H9 (cell line): Measurements from ENCODE around the gene CCDC13. TPM values are rescaled to one million over a fixed set of nuclear protein-coding genes. Genes with fewer than 3 reads are reported as not detected.

Source experiments
- DNase-seq: peaks from one replicate; pipeline ENCODE4 v3.0.0-alpha.2; 2017
- H2AFZ ChIP-seq: one replicate; pipeline ENCODE4 v1.6.1; 2013; ENCODE audit warnings: mild to moderate bottlenecking, low read length, control low read depth, moderate library complexity
- H2AK5ac ChIP-seq: 2 replicates; pipeline ENCODE4 v1.6.1; 2013; ENCODE audit warnings: low read length, control low read depth, mixed read lengths; ENCODE audit not compliant: insufficient read length
- H2BK120ac ChIP-seq: one replicate; pipeline ENCODE4 v1.6.1; 2013; ENCODE audit warnings: low read depth, mild to moderate bottlenecking, low read length, control low read depth, inconsistent platforms; ENCODE audit not compliant: poor library complexity, severe bottlenecking
- H2BK12ac ChIP-seq: 2 replicates; pipeline ENCODE4 v1.6.1; 2013; ENCODE audit warnings: low read length, control low read depth, mixed read lengths, low read depth; ENCODE audit not compliant: insufficient read length
- H2BK15ac ChIP-seq: 2 replicates; pipeline ENCODE4 v1.6.1; 2013; ENCODE audit warnings: low read depth, low read length, control low read depth
- H2BK20ac ChIP-seq: one replicate; pipeline ENCODE4 v1.6.1; 2013; ENCODE audit warnings: low read depth, mild to moderate bottlenecking, low read length, control low read depth, inconsistent platforms; ENCODE audit not compliant: poor library complexity, severe bottlenecking
- H2BK5ac ChIP-seq: 2 replicates; pipeline ENCODE4 v1.6.1; 2013; ENCODE audit warnings: low read length, control low read depth, mixed read lengths; ENCODE audit not compliant: insufficient read length
- H3K14ac ChIP-seq: 2 replicates; pipeline ENCODE4 v1.6.1; 2013; ENCODE audit warnings: low read length, control low read depth; ENCODE audit not compliant: insufficient read depth
- H3K18ac ChIP-seq: 2 replicates; pipeline ENCODE4 v1.6.1; 2013; ENCODE audit warnings: low read depth, mild to moderate bottlenecking, mixed read lengths, low read length, control low read depth; ENCODE audit not compliant: insufficient read length
- H3K23ac ChIP-seq: 2 replicates; pipeline ENCODE4 v1.6.1; 2013; ENCODE audit warnings: low read length, control low read depth, mixed read lengths, low read depth; ENCODE audit not compliant: insufficient read length
- H3K23me2 ChIP-seq: 2 replicates; pipeline ENCODE4 v1.6.1; 2013; ENCODE audit warnings: low read depth, mild to moderate bottlenecking, mixed read lengths, low read length, control low read depth; ENCODE audit not compliant: insufficient read length, poor library complexity, severe bottlenecking
- H3K27ac ChIP-seq: 2 replicates; pipeline ENCODE4 v1.5.1; 2013; ENCODE audit warnings: low read length, control low read depth, mixed read lengths, low read depth; ENCODE audit not compliant: insufficient read length
- H3K27me3 ChIP-seq: 2 replicates; pipeline ENCODE4 v1.6.1; 2013; ENCODE audit warnings: low read length, control low read depth, inconsistent platforms; ENCODE audit not compliant: insufficient read depth
- H3K4ac ChIP-seq: 2 replicates; pipeline ENCODE4 v1.6.1; 2013; ENCODE audit warnings: low read depth, mild to moderate bottlenecking, control low read depth, inconsistent platforms, low read length, moderate library complexity
- H3K4me1 ChIP-seq: 2 replicates; pipeline ENCODE4 v1.6.1; 2013; ENCODE audit warnings: low read length, control low read depth, inconsistent platforms; ENCODE audit not compliant: insufficient read depth
- H3K4me2 ChIP-seq: 2 replicates; pipeline ENCODE4 v1.6.1; 2013; ENCODE audit warnings: low read length, control low read depth, mixed read lengths; ENCODE audit not compliant: insufficient read length, insufficient read depth
- H3K56ac ChIP-seq: 2 replicates; pipeline ENCODE4 v1.6.1; 2013; ENCODE audit warnings: low read depth, mild to moderate bottlenecking, mixed read lengths, low read length, control low read depth; ENCODE audit not compliant: insufficient read length
- H3K79me1 ChIP-seq: 2 replicates; pipeline ENCODE4 v1.6.1; 2013; ENCODE audit warnings: low read depth, mild to moderate bottlenecking, moderate library complexity, low read length, control low read depth, inconsistent platforms; ENCODE audit not compliant: insufficient read depth, poor library complexity, severe bottlenecking
- H3K79me2 ChIP-seq: 2 replicates; pipeline ENCODE4 v1.6.1; 2013; ENCODE audit warnings: low read length, control low read depth, inconsistent platforms; ENCODE audit not compliant: insufficient read depth
- H3K9ac ChIP-seq: 2 replicates; pipeline ENCODE4 v1.6.1; 2013; ENCODE audit warnings: low read length, control low read depth, mixed read lengths; ENCODE audit not compliant: insufficient read length; ENCODE audit errors: extremely low read depth
- H3K9me3 ChIP-seq: one replicate; pipeline ENCODE4 v1.6.1; 2013; ENCODE audit warnings: low read depth, low read length, inconsistent platforms; ENCODE audit not compliant: control insufficient read depth
- H3T11ph ChIP-seq: one replicate; pipeline ENCODE4 v1.6.1; 2013; ENCODE audit warnings: mild to moderate bottlenecking, low read length, control low read depth, inconsistent platforms
- H4K20me1 ChIP-seq: one replicate; pipeline ENCODE4 v1.6.1; 2013; ENCODE audit not compliant: control insufficient read depth, insufficient read length, insufficient read depth
- H4K5ac ChIP-seq: 2 replicates; pipeline ENCODE4 v1.6.1; 2013; ENCODE audit warnings: low read depth, mild to moderate bottlenecking, mixed read lengths, low read length, control low read depth; ENCODE audit not compliant: insufficient read length
- H4K8ac ChIP-seq: replicated peaks from 2 replicates; pipeline ENCODE4 v1.6.1; 2013; ENCODE audit warnings: low read length, control low read depth, mixed read lengths, low read depth; ENCODE audit not compliant: insufficient read length
- H4K91ac ChIP-seq: 2 replicates; pipeline ENCODE4 v1.6.1; 2013; ENCODE audit warnings: low read depth, mild to moderate bottlenecking, moderate library complexity, mixed read lengths, low read length, control low read depth; ENCODE audit not compliant: insufficient read length
- H3K27ac Mint-ChIP-seq, 3 experiments: 2 replicates in 2 of 3; 3 replicates in 1 of 3; pipeline ENCODE4 v1.8.0; 2020 to 2021; ENCODE audit warnings: mixed read lengths in 3 of 3, mild to moderate bottlenecking in 1 of 3, moderate library complexity in 1 of 3
- H3K27me3 Mint-ChIP-seq: 2 replicates; pipeline ENCODE4 v1.8.0; 2021; ENCODE audit warnings: low read depth, mild to moderate bottlenecking, moderate library complexity, mixed read lengths
- H3K36me3 Mint-ChIP-seq, 3 experiments: 2 replicates in 2 of 3; 3 replicates in 1 of 3; pipeline ENCODE4 v1.8.0; 2020 to 2021; ENCODE audit warnings: low read depth in 3 of 3, mixed read lengths in 3 of 3; ENCODE audit not compliant: insufficient read depth in 1 of 3
- H3K4me1 Mint-ChIP-seq, 2 experiments: 2 replicates each; pipeline ENCODE4 v1.8.0; 2020; ENCODE audit warnings: mixed read lengths in 2 of 2
- H3K4me3 Mint-ChIP-seq, 2 experiments: 2 replicates in 1 of 2; 3 replicates in 1 of 2; pipeline ENCODE4 v1.8.0; 2020 to 2021; ENCODE audit warnings: mild to moderate bottlenecking in 2 of 2, mixed read lengths in 2 of 2, moderate library complexity in 1 of 2
- H3K9me3 Mint-ChIP-seq, 2 experiments: 2 replicates in 1 of 2; 3 replicates in 1 of 2; pipeline ENCODE4 v1.8.0; 2020; ENCODE audit warnings: mild to moderate bottlenecking in 2 of 2, mixed read lengths in 2 of 2, moderate library complexity in 1 of 2
- WGBS: extraction: QIAGEN DNeasy Blood & Tissue Kit; methylation state at CpG from one replicate; pipeline ENCODE4 v1.1.7; 2013; ENCODE audit warnings: missing lambda C conversion rate, low lambda C conversion rate, mixed read lengths; ENCODE audit not compliant: insufficient read length; ENCODE audit errors: extremely low coverage; 5-methylcytosine and 5-hydroxymethylcytosine counted together
- total RNA-seq: library from RNA; stranded (reverse); gene quantifications from 2 replicates; pipeline ENCODE4 v1.2.1, GENCODE V29; 2021
- TF ChIP-seq, protein P1 (sequence below): fragments of 200-600 bp; sonication (generic); conservative IDR thresholded peaks from 3 replicates; pipeline ENCODE4 v1.8.0; 2021; ENCODE audit warnings: antibody characterized with exemption, mild to moderate bottlenecking

Gene CCDC13
- total RNA-seq, 1 experiment from 2014 or later: not detected

DNA sequence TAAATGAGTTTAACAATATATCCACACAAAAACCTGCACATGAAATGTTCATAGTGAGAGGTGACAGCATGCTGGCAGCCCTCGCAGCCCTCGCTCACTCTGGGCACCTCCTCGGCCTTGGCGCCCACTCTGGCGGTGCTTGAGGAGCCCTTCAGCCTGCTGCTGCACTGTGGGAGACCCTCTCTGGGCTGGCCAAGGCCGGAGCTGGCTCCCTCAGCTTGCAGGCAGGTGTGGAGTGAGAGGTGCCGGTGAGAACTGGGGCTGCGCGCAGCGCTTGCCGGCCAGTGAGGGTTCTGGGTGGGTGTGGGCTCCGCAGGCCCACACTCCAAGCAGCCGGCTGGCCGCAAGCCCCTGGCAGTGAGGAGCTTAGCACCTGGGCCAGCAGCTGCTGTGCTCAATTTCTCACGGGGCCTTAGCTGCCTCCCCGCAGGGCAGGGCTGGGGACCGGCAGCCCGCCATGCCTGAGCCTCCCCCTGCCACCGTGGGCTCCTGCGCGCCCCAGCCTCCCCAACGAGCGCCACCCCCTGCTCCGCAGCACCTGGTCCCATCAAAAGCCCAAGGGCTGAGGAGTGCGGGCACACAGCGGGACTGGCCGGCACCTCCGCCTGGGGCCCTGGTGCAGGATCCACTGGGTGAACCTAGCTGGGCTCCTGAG, 3.4 kb downstream of the CCDC13 start:
- Histone ChIP-seq H2BK15ac (no peak overlapping the region), H2BK120ac (no peak overlapping the region), H2AK5ac (no peak overlapping the region), H3K9me3 (no peaks in the 10 kb centered on the region), H2AFZ (no peak overlapping the region), H3K23ac (no peak overlapping the region), H3K27ac (no peak overlapping the region), H3K79me1 (no peaks in the 10 kb centered on the region), H3T11ph (no peak overlapping the region), H4K91ac (no peak overlapping the region), H3K9ac (no peak overlapping the region), H4K5ac (no peak overlapping the region), H4K8ac (no peak overlapping the region), H2BK5ac (no peak overlapping the region), H3K23me2 (peaks cover 10% of the 10 kb centered on the region), H3K4me2 (no peak overlapping the region), H2BK12ac (no peak overlapping the region), H3K4ac (no peak overlapping the region), H3K18ac (no peak overlapping the region), H3K27me3 (no peaks in the 10 kb centered on the region), H3K79me2 (no peaks in the 10 kb centered on the region), H3K4me1 (0 out of 2 replicates have a peak, but pooled peaks cover 2% of the 10 kb centered on the region), H3K14ac (no peak overlapping the region), H4K20me1 (no peaks in the 10 kb centered on the region), H2BK20ac (no peak overlapping the region), H3K56ac (no peak overlapping the region)
- DNase-seq: no peak
- peaks cover 5 to 13% of the 10 kb centered on the region in 2 experiments; a peak in 3 of 5 replicates for H3K9me3 Mint-ChIP-seq
- H3K4me3 Mint-ChIP-seq: no peak overlapping the region
- no CpG with 5 or more reads among the region's 28 CpGs for WGBS
- peaks cover 30% of the 10 kb centered on the region for H3K27me3 Mint-ChIP-seq
- TF ChIP-seq, protein P1, sequence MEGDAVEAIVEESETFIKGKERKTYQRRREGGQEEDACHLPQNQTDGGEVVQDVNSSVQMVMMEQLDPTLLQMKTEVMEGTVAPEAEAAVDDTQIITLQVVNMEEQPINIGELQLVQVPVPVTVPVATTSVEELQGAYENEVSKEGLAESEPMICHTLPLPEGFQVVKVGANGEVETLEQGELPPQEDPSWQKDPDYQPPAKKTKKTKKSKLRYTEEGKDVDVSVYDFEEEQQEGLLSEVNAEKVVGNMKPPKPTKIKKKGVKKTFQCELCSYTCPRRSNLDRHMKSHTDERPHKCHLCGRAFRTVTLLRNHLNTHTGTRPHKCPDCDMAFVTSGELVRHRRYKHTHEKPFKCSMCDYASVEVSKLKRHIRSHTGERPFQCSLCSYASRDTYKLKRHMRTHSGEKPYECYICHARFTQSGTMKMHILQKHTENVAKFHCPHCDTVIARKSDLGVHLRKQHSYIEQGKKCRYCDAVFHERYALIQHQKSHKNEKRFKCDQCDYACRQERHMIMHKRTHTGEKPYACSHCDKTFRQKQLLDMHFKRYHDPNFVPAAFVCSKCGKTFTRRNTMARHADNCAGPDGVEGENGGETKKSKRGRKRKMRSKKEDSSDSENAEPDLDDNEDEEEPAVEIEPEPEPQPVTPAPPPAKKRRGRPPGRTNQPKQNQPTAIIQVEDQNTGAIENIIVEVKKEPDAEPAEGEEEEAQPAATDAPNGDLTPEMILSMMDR: no peak
- no peak overlapping the region for H3K27ac Mint-ChIP-seq
- peaks cover 20 to 25% of the 10 kb centered on the region in 2 experiments for H3K4me1 Mint-ChIP-seq
- H3K36me3 Mint-ChIP-seq: no peaks in the 10 kb centered on the region; a peak in 2 of 7 replicates
